ENCODE results near the gene MAGI2. TPM values are rescaled to one million over a fixed set of nuclear protein-coding genes. Genes with fewer than 3 reads are reported as not detected.

MAGI2 gene
- total RNA-seq, 3 donors from 2014 or later (not counting 1 experiment from before 2014, with no cell fraction given) = 0.09 to 0.48 (median 0.27) TPM

GRCh38 chr7:78412216-78412858 lies 1041.1 kb downstream of the MAGI2 start:
- no peaks in the 10 kb centered on the region for H3K36me3 ChIP-seq (ENCODE audit: control insufficient read depth, insufficient read depth, low read length)
- peaks cover 8 to 9% of the 10 kb centered on the region in 2 donors for H3K9me3 Mint-ChIP-seq
- no peak for ATAC-seq
- DNase-seq = no peak
- no peak for TF ChIP-seq CTCF (IDR thresholded peaks at IDR 0.05)
- intact Hi-C loops (cut with micrococcal nuclease) = no loop called here
- no peak overlapping the region for H3K27ac ChIP-seq (ENCODE audit: low read length)
- no peaks in the 10 kb centered on the region for H3K27me3 Mint-ChIP-seq (ENCODE audit: low read depth in 2 of 2)
- H3K9me3 ChIP-seq (ENCODE audit: control insufficient read depth, insufficient read depth, low read length) = no peaks in the 10 kb centered on the region
- H3K27ac Mint-ChIP-seq = no peak overlapping the region
- H3K36me3 Mint-ChIP-seq = no peaks in the 10 kb centered on the region
- H3K4me1 ChIP-seq (ENCODE audit: control insufficient read depth, insufficient read depth, low read length) = no peaks in the 10 kb centered on the region
- 93% methylated on average over 3 of the region's 3 CpGs for WGBS (ENCODE audit: insufficient coverage)
- H3K4me1 Mint-ChIP-seq = no peaks in the 10 kb centered on the region
- no peak overlapping the region for H3K4me3 ChIP-seq (ENCODE audit: low read length)
- H3K4me3 Mint-ChIP-seq = no peak overlapping the region
- H3K27me3 ChIP-seq (ENCODE audit: control insufficient read depth, insufficient read depth, low read length) = no peaks in the 10 kb centered on the region

GRCh38 chr7:78407031-78407430 lies 1046.4 kb downstream of the MAGI2 start:
- no peak overlapping the region for H3K27ac Mint-ChIP-seq
- no peaks in the 10 kb centered on the region for H3K9me3 ChIP-seq (ENCODE audit: control insufficient read depth, insufficient read depth, low read length)

DNA sequence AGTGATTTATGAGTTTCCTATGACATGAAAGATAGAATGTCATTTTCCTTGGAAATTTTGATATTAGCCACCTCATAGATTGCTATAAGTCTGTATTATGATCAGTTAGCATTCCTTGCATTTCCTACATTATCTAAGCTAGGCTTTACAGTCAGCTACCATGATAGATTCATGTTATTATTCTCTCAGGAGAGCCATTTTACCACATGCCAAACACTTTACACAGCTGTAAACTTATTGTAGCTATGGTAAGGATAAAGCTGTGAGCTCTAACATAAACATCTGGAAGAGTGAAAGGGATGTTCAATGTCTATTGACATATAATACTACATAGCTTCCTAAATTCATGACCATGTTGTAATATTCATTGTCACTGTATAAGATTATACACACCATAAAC lies 1046.9 kb downstream of the MAGI2 start:
- no peak overlapping the region for H3K27ac ChIP-seq (ENCODE audit: low read length)
- ATAC-seq (no peak), DNase-seq (no peak)
- no peaks in the 10 kb centered on the region for H3K4me1 ChIP-seq (ENCODE audit: control insufficient read depth, insufficient read depth, low read length)
- no peak overlapping the region for H3K27ac Mint-ChIP-seq
- H3K27me3 ChIP-seq (ENCODE audit: control insufficient read depth, insufficient read depth, low read length) = no peaks in the 10 kb centered on the region
- H3K4me3 ChIP-seq (ENCODE audit: low read length) = no peak overlapping the region
- peaks cover 0 to 2% of the 10 kb centered on the region in 2 donors for H3K9me3 Mint-ChIP-seq
- TF ChIP-seq CTCF (IDR thresholded peaks at IDR 0.05) = no peak
- H3K9me3 ChIP-seq (ENCODE audit: control insufficient read depth, insufficient read depth, low read length) = no peaks in the 10 kb centered on the region
- H3K4me1 Mint-ChIP-seq = no peaks in the 10 kb centered on the region
- H3K27me3 Mint-ChIP-seq (ENCODE audit: low read depth in 2 of 2) = no peaks in the 10 kb centered on the region
- H3K36me3 Mint-ChIP-seq = no peaks in the 10 kb centered on the region
- H3K36me3 ChIP-seq (ENCODE audit: control insufficient read depth, insufficient read depth, low read length) = no peaks in the 10 kb centered on the region
- no peak overlapping the region for H3K4me3 Mint-ChIP-seq
- intact Hi-C loops (cut with micrococcal nuclease) = no loop called here

More at GRCh38 chr7:78407031-78407430, 1046.4 kb downstream of the MAGI2 start:
- H3K27me3 ChIP-seq (ENCODE audit: control insufficient read depth, insufficient read depth, low read length) = no peaks in the 10 kb centered on the region
- H3K27ac ChIP-seq (ENCODE audit: low read length) = no peak overlapping the region
- no peak for ATAC-seq
- DNase-seq = no peak
- no peaks in the 10 kb centered on the region for H3K27me3 Mint-ChIP-seq (ENCODE audit: low read depth in 2 of 2)
- H3K9me3 Mint-ChIP-seq = peaks cover 0 to 2% of the 10 kb centered on the region in 2 donors
- H3K4me3 ChIP-seq (ENCODE audit: low read length) = no peak overlapping the region
- no peak overlapping the region for H3K4me3 Mint-ChIP-seq
- intact Hi-C loops (cut with micrococcal nuclease) = no loop called here
- 90% methylated on average over 3 of the region's 3 CpGs for WGBS (ENCODE audit: insufficient coverage)
- H3K4me1 Mint-ChIP-seq = no peaks in the 10 kb centered on the region
- no peaks in the 10 kb centered on the region for H3K4me1 ChIP-seq (ENCODE audit: control insufficient read depth, insufficient read depth, low read length)
- no peaks in the 10 kb centered on the region for H3K36me3 Mint-ChIP-seq
- H3K36me3 ChIP-seq (ENCODE audit: control insufficient read depth, insufficient read depth, low read length) = no peaks in the 10 kb centered on the region
- TF ChIP-seq CTCF (IDR thresholded peaks at IDR 0.05) = no peak

GRCh38 chr7:78402096-78402495 lies 1051.4 kb downstream of the MAGI2 start:
- intact Hi-C loops (cut with micrococcal nuclease) = no loop called here
- H3K36me3 Mint-ChIP-seq = no peaks in the 10 kb centered on the region

More at GRCh38 chr7:78402096-78402495, 1051.4 kb downstream of the MAGI2 start:
- ATAC-seq (peak in 1 of 3 donors; percentile 30), DNase-seq (no peak)
- no peak overlapping the region for H3K4me3 ChIP-seq (ENCODE audit: low read length)
- no peaks in the 10 kb centered on the region for H3K27me3 ChIP-seq (ENCODE audit: control insufficient read depth, insufficient read depth, low read length)
- Mint-ChIP-seq H3K9me3 (peaks cover 3 to 6% of the 10 kb centered on the region in 2 donors), H3K27ac (no peak overlapping the region), H3K4me1 (no peaks in the 10 kb centered on the region), H3K27me3 (ENCODE audit: low read depth in 2 of 2) (no peaks in the 10 kb centered on the region), H3K4me3 (no peak overlapping the region)
- H3K36me3 ChIP-seq (ENCODE audit: control insufficient read depth, insufficient read depth, low read length) = no peaks in the 10 kb centered on the region
- no peak overlapping the region for H3K27ac ChIP-seq (ENCODE audit: low read length)
- no peaks in the 10 kb centered on the region for H3K9me3 ChIP-seq (ENCODE audit: control insufficient read depth, insufficient read depth, low read length)
- no peaks in the 10 kb centered on the region for H3K4me1 ChIP-seq (ENCODE audit: control insufficient read depth, insufficient read depth, low read length)
- no peak for TF ChIP-seq CTCF (IDR thresholded peaks at IDR 0.05)
- 73% methylated on average over 2 of the region's 4 CpGs for WGBS (ENCODE audit: insufficient coverage)

Data from natural killer cell (primary cell).